Measurements from ENCODE around the gene RBM45.
A peak's percentile ranks its signal among the peaks of the same experiment; 100 is the strongest.
"Not testable (repeated sequence)": the region's sequence is repeated elsewhere in the genome, so short reads cannot be mapped to it uniquely, and the experiment has no call there.

RBM45 gene

GRCh38 chr2:178108176-178108575 is 4.1 kb upstream of the RBM45 start:
- DNase-seq (ENCODE audit: low spot score): no peak

GRCh38 chr2:178109813-178110212 is 2.4 kb upstream of the RBM45 start:
- peak; percentile 50 for DNase-seq (ENCODE audit: low spot score)

- no peak for DNase-seq (ENCODE audit: low spot score)
Measured at GRCh38 chr2:178110681-178111080, 1.6 kb upstream of the RBM45 start.

GRCh38 chr2:178111743-178112142 is 494 bp upstream of the RBM45 start:
- no peak for DNase-seq (ENCODE audit: low spot score)

GRCh38 chr2:178114462-178114861 is 2.2 kb downstream of the RBM45 start:
- DNase-seq (ENCODE audit: low spot score): no peak

- DNase-seq (ENCODE audit: low spot score): no peak
Measured at GRCh38 chr2:178115271-178115670, 3.0 kb downstream of the RBM45 start.

GRCh38 chr2:178117725-178118124 is 5.5 kb downstream of the RBM45 start:
- DNase-seq (ENCODE audit: low spot score): no peak

GRCh38 chr2:178119179-178119922 is 7.1 kb downstream of the RBM45 start:
- DNase-seq (ENCODE audit: low spot score): no peak

GRCh38 chr2:178123163-178123562 is 10.9 kb downstream of the RBM45 start:
- DNase-seq (ENCODE audit: low spot score): no peak

- no peak for DNase-seq (ENCODE audit: low spot score)
Measured at GRCh38 chr2:178125125-178125524, 12.9 kb downstream of the RBM45 start.

- no peak for DNase-seq (ENCODE audit: low spot score)
Measured at GRCh38 chr2:178125862-178126261, 13.6 kb downstream of the RBM45 start.

- no peak for DNase-seq (ENCODE audit: low spot score)
Measured at GRCh38 chr2:178128836-178129630, 16.8 kb downstream of the RBM45 start.

- no peak for DNase-seq (ENCODE audit: low spot score)
Measured at GRCh38 chr2:178136321-178137025, 24.2 kb downstream of the RBM45 start.

GRCh38 chr2:178142274-178143065 is 30.2 kb downstream of the RBM45 start:
- DNase-seq (ENCODE audit: low spot score): no peak

GRCh38 chr2:178143481-178143880 is 31.2 kb downstream of the RBM45 start:
- no peak for DNase-seq (ENCODE audit: low spot score)

GRCh38 chr2:178152033-178152432 is 39.8 kb downstream of the RBM45 start:
- no peak for DNase-seq (ENCODE audit: low spot score)

- DNase-seq (ENCODE audit: low spot score): no peak
Measured at GRCh38 chr2:178152542-178152941, 40.3 kb downstream of the RBM45 start.

GRCh38 chr2:178152977-178153376 is 40.7 kb downstream of the RBM45 start:
- no peak for DNase-seq (ENCODE audit: low spot score)

GRCh38 chr2:178153878-178154277 is 41.6 kb downstream of the RBM45 start:
- DNase-seq (ENCODE audit: low spot score): not testable (repeated sequence)

- DNase-seq (ENCODE audit: low spot score): no peak
Measured at GRCh38 chr2:178155524-178155923, 43.3 kb downstream of the RBM45 start.

GRCh38 chr2:178157574-178157973 is 45.3 kb downstream of the RBM45 start:
- no peak for DNase-seq (ENCODE audit: low spot score)

GRCh38 chr2:178159966-178160365 is 47.7 kb downstream of the RBM45 start:
- DNase-seq (ENCODE audit: low spot score): no peak
